ENCODE results near the gene AFG1L. TPM values are rescaled to one million over a fixed set of nuclear protein-coding genes. Genes with fewer than 3 reads are reported as not detected.
A peak's percentile ranks its signal among the peaks of the same experiment; 100 is the strongest.

Gene AFG1L
- polyA plus RNA-seq, 1 of the 3 experiments (the other 2 are of a cell fraction), result 0.71 TPM

GRCh38 chr6:108286366-108286765, 8.5 kb upstream of the AFG1L start:
- no peak for TF ChIP-seq SIN3A (IDR thresholded peaks at IDR 0.05; ENCODE audit: borderline replicate concordance, low read depth, low read length)
- TF ChIP-seq NRF1 (IDR thresholded peaks at IDR 0.05; ENCODE audit: low read depth, low read length), result no peak
- TF ChIP-seq CTCF (IDR thresholded peaks at IDR 0.05), result no peak
- TF ChIP-seq RAD21 (IDR thresholded peaks at IDR 0.05; ENCODE audit: low read length), result no peak
- no peak for TF ChIP-seq MAX (IDR thresholded peaks at IDR 0.05; ENCODE audit: low read depth)
- no peak for TF ChIP-seq MEF2A (IDR thresholded peaks at IDR 0.05; ENCODE audit: borderline replicate concordance, low read depth)
- TF ChIP-seq MXI1 (IDR thresholded peaks at IDR 0.05; ENCODE audit: low read depth, low read length), result no peak
- no peak for TF ChIP-seq JUND (IDR thresholded peaks at IDR 0.05)
- TF ChIP-seq CHD2 (IDR thresholded peaks at IDR 0.05; ENCODE audit: low read length, partially characterized antibody), result no peak
- Histone ChIP-seq H3K27ac (ENCODE audit: low read depth in 2 of 2, low read length in 1 of 2) (no peak overlapping the region), H3K9ac (no peak overlapping the region), H3F3A (replicated peaks; ENCODE audit: insufficient read depth) (no peaks in the 10 kb centered on the region), H3K27me3 (ENCODE audit: insufficient read depth) (no peaks in the 10 kb centered on the region), H4K20me1 (ENCODE audit: insufficient read depth) (no peaks in the 10 kb centered on the region), H3K36me3 (replicated peaks in 1 of 2; ENCODE audit: control insufficient read depth in 1 of 2, insufficient read depth in 2 of 2, low read length in 1 of 2) (no peaks in the 10 kb centered on the region), H3K9me3 (no peaks in the 10 kb centered on the region), H2AFZ (ENCODE audit: low read depth) (no peak overlapping the region), H3K9me2 (no peaks in the 10 kb centered on the region), H3K79me2 (ENCODE audit: insufficient read depth) (no peaks in the 10 kb centered on the region), H3K4me1 (ENCODE audit: control insufficient read depth in 1 of 2, insufficient read depth in 2 of 2, low read depth in 1 of 2, low read length in 1 of 2) (no peaks in the 10 kb centered on the region), H3K4me3 (ENCODE audit: low read depth in 2 of 2, low read length in 1 of 2) (no peak overlapping the region), H3K4me2 (no peak overlapping the region)
- DNase-seq, result no peak
- ChIA-PET POLR2A (no interaction called here), CTCF (no interaction called here)
- WGBS (ENCODE audit: low lambda C conversion rate), result 86% methylated on average over 4 of the region's 4 CpGs

GRCh38 chr6:108287373-108287772, 7.5 kb upstream of the AFG1L start:
- Histone ChIP-seq H3K9me2 (no peaks in the 10 kb centered on the region), H3K79me2 (ENCODE audit: insufficient read depth) (no peaks in the 10 kb centered on the region), H3F3A (replicated peaks; ENCODE audit: insufficient read depth) (no peaks in the 10 kb centered on the region), H4K20me1 (ENCODE audit: insufficient read depth) (no peaks in the 10 kb centered on the region), H3K4me1 (ENCODE audit: control insufficient read depth in 1 of 2, insufficient read depth in 2 of 2, low read depth in 1 of 2, low read length in 1 of 2) (no peaks in the 10 kb centered on the region), H3K4me2 (no peak overlapping the region), H3K9me3 (no peaks in the 10 kb centered on the region), H3K27ac (ENCODE audit: low read depth in 2 of 2, low read length in 1 of 2) (no peak overlapping the region), H3K9ac (no peak overlapping the region), H2AFZ (ENCODE audit: low read depth) (0 out of 2 replicates have a peak overlapping the region, but pooled peaks have one; percentile 41), H3K4me3 (ENCODE audit: low read depth in 2 of 2, low read length in 1 of 2) (no peak overlapping the region), H3K27me3 (ENCODE audit: insufficient read depth) (no peaks in the 10 kb centered on the region), H3K36me3 (replicated peaks in 1 of 2; ENCODE audit: control insufficient read depth in 1 of 2, insufficient read depth in 2 of 2, low read length in 1 of 2) (no peaks in the 10 kb centered on the region)
- 85% methylated on average over 3 of the region's 3 CpGs for WGBS (ENCODE audit: low lambda C conversion rate)
- DNase-seq, result no peak
- POLR2A ChIA-PET, result no interaction called here
- CTCF ChIA-PET, result no interaction called here
- no peak for TF ChIP-seq RAD21 (IDR thresholded peaks at IDR 0.05; ENCODE audit: low read length)
- no peak for TF ChIP-seq YY1 (IDR thresholded peaks at IDR 0.05; ENCODE audit: low read depth)
- TF ChIP-seq ZBTB33 (IDR thresholded peaks at IDR 0.05; ENCODE audit: borderline replicate concordance, low read depth), result no peak
- TF ChIP-seq PBX3 (IDR thresholded peaks at IDR 0.05), result no peak
- no peak for TF ChIP-seq REST (IDR thresholded peaks at IDR 0.05; ENCODE audit: low read depth, low read length)
- no peak for TF ChIP-seq CHD2 (IDR thresholded peaks at IDR 0.05; ENCODE audit: low read length, partially characterized antibody)
- no peak for TF ChIP-seq CTCF (IDR thresholded peaks at IDR 0.05)
- no peak for TF ChIP-seq TEAD4 (IDR thresholded peaks at IDR 0.05; ENCODE audit: borderline replicate concordance, insufficient read depth)
- no peak for TF ChIP-seq SMC3 (IDR thresholded peaks at IDR 0.05; ENCODE audit: low read depth, low read length)
- no peak for TF ChIP-seq TAF1 (IDR thresholded peaks at IDR 0.05; ENCODE audit: borderline replicate concordance, low read depth, low read length)
- no peak for TF ChIP-seq RFX5 (IDR thresholded peaks at IDR 0.05; ENCODE audit: low read length)

Data from SK-N-SH (cell line).